ENCODE results near the gene ARMH2. TPM values are rescaled to one million over a fixed set of nuclear protein-coding genes. Genes with fewer than 3 reads are reported as not detected.

Gene ARMH2
- total and polyA plus RNA-seq, 9 of the 15 experiments (the other 6 are each of a cell fraction or from before 2014, with no cell fraction given), result not detected

- POLR2A ChIA-PET, result interaction anchor here (0.7 kb wide), 1 partner anchor 25 kb away, joined by 3 read pairs; no protein-coding TSS in a partner anchor
- BruUV-seq (replicated peaks), result no TSS peak
- Histone ChIP-seq H3K36me3 (ENCODE audit: control insufficient read depth, insufficient read depth, low read length) (no peaks in the 10 kb centered on the region), H3K27ac (ENCODE audit: extremely low read depth, low read depth, low read length) (no peak overlapping the region), H3K4me3 (no peak overlapping the region), H3K9me1 (ENCODE audit: control insufficient read depth, insufficient read depth, low read length) (no peaks in the 10 kb centered on the region), H3K9ac (ENCODE audit: insufficient read depth in 1 of 2, low read depth in 2 of 2, low read length in 2 of 2) (no peak overlapping the region), H3K4me1 (replicated peaks in 1 of 2; ENCODE audit: control insufficient read depth in 2 of 2, insufficient read depth in 2 of 2, low read length in 2 of 2) (no peaks in the 10 kb centered on the region), H3K9me3 (replicated peaks; ENCODE audit: control insufficient read depth, insufficient read depth, low read depth, low read length) (no peaks in the 10 kb centered on the region), H3K79me2 (ENCODE audit: control insufficient read depth, insufficient read depth, low read length) (no peaks in the 10 kb centered on the region), H2AFZ (ENCODE audit: low read depth, low read length) (no peak overlapping the region), H4K20me1 (replicated peaks; ENCODE audit: control insufficient read depth, insufficient read depth, low read length) (no peaks in the 10 kb centered on the region), H3K27me3 (ENCODE audit: control insufficient read depth in 2 of 2, insufficient read depth in 2 of 2, low read length in 2 of 2) (peaks cover 14 to 24% of the 10 kb centered on the region in 2 experiments), H3K4me2 (ENCODE audit: insufficient read depth, low read length) (no peak overlapping the region)
- DNase-seq (ENCODE audit: extremely low read depth in 1 of 4, low spot score in 3 of 4), result no peak
- ATAC-seq, result peak; percentile 59; the same call in 2 of the 3 replicates
- WGBS (ENCODE audit: insufficient coverage, low coverage, missing lambda C conversion rate), result 0% methylated on average over 3 of the region's 3 CpGs
- in situ Hi-C loops (cut with MboI), result no loop called here
- intact Hi-C loops (cut with micrococcal nuclease), result no loop called here
- FAIRE-seq, result no peak
- TF ChIP-seq FOXJ2 (tag; IDR thresholded peaks at IDR 0.05) (no peak), RAD21 (CRISPR knock-in tag; conservative IDR thresholded peaks at IDR 0.05 in 1 of 2, IDR thresholded peaks at IDR 0.05 in 1 of 2) (0 out of 4 replicates have a peak, but pooled peaks of 1 of the 2 experiments have one; percentile 32), CTCF (IDR thresholded peaks at IDR 0.05 in 2 of 3, conservative IDR thresholded peaks at IDR 0.05 in 1 of 3; ENCODE audit: insufficient read depth in 2 of 3, low read depth in 1 of 3, low read length in 3 of 3) (peak in 1 of 3 experiments; percentile 18; a peak in 1 of 6 replicates)
- CTCF ChIA-PET (ENCODE audit: low intra/inter-chr PET ratio), result no interaction called here
Observed at GRCh38 chr6:24827162-24827561, 28.4 kb upstream of the ARMH2 start.

Data from K562 (cell line).